Vagina (tissue), 2 donors: ENCODE measurements around the gene HNRNPA0.

ENCODE experiments used
- POLR2A ChIP-seq, 2 donors: fragments of 450-650 bp; IDR thresholded peaks; one replicate each; pipeline ENCODE4 v1.6.1; 2017; ENCODE audit warnings: antibody characterized with exemption in 2 of 2, mild to moderate bottlenecking in 2 of 2, moderate library complexity in 2 of 2
- TF ChIP-seq, protein P1 (sequence below), 3 experiments: fragments of 450-650 bp in 2 of 3; fragments of 200-600 bp in 1 of 3; sonication (generic) in 1 of 3; IDR thresholded peaks; one replicate each; pipeline ENCODE4 v1.5.1; 2017 to 2019; ENCODE audit warnings: antibody characterized with exemption in 3 of 3, mild to moderate bottlenecking in 2 of 3, moderate library complexity in 2 of 3

GRCh38 chr5:137696481-137696880, 57.7 kb downstream of the HNRNPA0 start:
- no peak for TF ChIP-seq POLR2A (IDR thresholded peaks at IDR 0.05)
- TF ChIP-seq, protein P1, sequence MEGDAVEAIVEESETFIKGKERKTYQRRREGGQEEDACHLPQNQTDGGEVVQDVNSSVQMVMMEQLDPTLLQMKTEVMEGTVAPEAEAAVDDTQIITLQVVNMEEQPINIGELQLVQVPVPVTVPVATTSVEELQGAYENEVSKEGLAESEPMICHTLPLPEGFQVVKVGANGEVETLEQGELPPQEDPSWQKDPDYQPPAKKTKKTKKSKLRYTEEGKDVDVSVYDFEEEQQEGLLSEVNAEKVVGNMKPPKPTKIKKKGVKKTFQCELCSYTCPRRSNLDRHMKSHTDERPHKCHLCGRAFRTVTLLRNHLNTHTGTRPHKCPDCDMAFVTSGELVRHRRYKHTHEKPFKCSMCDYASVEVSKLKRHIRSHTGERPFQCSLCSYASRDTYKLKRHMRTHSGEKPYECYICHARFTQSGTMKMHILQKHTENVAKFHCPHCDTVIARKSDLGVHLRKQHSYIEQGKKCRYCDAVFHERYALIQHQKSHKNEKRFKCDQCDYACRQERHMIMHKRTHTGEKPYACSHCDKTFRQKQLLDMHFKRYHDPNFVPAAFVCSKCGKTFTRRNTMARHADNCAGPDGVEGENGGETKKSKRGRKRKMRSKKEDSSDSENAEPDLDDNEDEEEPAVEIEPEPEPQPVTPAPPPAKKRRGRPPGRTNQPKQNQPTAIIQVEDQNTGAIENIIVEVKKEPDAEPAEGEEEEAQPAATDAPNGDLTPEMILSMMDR (IDR thresholded peaks at IDR 0.05) = no peak
